HG03354 (cell line): ENCODE data around the gene MYO10.
"Not testable (repeated sequence)": the region's sequence is repeated elsewhere in the genome, so short reads cannot be mapped to it uniquely, and the experiment has no call there.

Experiments
- ATAC-seq: cut with Tn5 transposase; IDR thresholded peaks from one replicate; pipeline ENCODE4 v1.9.1; 2021; ENCODE audit warnings: mild to moderate bottlenecking; ENCODE audit not compliant: unreplicated experiment, poor library complexity, severe bottlenecking

Gene MYO10

DNA sequence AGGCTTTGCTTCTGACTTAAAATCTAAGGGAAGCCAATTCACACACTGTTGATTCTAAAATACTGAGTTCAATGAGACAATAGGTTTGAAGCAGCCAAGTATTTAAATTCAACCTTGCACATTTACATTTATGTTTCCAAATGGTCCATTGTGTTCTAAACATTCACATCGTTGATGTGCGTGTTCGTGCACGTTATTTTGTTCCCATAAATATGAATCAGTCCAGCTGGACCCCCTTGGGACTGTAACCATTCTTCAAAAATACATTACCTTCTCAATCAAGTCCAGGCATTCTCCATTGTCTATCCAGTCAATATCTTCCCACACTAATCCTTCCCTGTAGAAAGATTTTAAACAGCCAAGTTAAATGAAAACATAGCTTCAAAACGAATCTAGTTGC is 172.9 kb downstream of the MYO10 start:
- ATAC-seq = no peak

DNA sequence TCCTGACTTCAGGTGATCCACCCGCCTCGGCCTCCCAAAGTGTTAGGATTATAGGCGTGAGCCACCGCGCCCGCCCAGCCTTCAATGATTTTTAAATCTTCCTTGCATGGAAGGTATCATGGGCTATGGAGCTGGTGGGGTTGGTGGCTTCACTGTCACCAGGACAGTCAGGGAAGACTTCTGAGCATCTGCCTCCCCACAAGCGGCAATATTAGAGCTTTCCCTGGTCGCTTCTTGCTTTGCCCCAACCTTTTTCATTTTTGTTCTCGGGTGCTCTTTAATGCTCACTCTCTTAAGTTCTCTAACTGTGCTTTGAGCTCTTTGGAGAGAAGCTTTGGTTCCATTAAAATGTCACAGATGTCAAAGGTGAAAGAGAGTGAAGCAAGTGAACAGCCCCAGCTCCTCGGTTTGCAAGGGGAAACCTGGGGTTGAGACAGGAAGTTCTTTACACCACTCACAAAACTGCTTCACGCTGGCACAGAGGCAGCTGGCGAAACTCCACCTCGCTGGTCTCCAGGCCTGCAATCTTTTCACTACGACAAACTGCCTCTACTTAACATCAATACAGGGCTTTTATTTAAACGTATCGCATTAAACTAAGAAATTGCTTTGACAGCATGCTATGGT is 176.8 kb downstream of the MYO10 start:
- peak; percentile 99 for ATAC-seq

GRCh38 chr5:16757989-16758501 is 178.0 kb downstream of the MYO10 start:
- ATAC-seq = no peak

DNA sequence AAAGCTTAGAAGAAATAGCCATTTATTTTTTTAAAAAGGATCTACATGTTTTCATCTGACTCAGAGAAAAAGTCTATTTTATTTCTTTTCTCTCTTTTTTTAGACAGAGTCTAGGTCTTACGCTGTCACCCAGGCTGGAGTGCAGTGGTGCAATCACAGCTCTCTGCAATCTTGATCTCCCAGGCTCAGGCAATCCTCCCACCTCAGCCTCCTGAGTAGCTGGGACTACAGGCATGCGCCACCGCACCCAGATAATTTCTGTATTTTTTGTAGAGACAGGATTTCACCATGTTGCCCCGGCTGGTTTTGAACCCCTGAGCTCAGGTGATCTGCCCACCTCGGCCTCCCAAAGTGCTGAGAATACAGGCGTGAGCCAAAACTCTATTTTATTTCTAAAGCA is 178.5 kb downstream of the MYO10 start:
- not testable (repeated sequence) for ATAC-seq

DNA sequence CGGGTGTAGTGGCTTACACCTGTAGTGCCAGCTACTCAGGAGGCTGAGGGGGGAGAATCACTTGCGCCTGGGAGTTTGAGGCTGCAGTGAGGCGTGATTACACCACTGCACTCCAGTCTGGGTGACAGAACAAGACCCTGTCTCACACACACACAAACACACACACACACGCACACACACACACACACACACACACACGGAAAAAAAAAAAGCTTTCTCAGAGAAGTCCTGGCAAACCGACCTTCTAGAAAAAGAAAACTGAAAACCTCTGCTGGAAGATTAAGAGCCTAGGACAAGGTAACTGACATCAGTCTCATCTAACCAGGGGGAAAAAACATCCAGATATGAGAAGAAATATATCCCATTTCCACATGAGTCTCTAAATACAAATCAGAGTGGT is 178.9 kb downstream of the MYO10 start:
- no peak for ATAC-seq

GRCh38 chr5:16756692-16757091 is 179.4 kb downstream of the MYO10 start:
- ATAC-seq = no peak

- ATAC-seq = no peak
Measured at GRCh38 chr5:16755641-16756040, 180.4 kb downstream of the MYO10 start.

GRCh38 chr5:16754601-16755000 is 181.5 kb downstream of the MYO10 start:
- no peak for ATAC-seq

GRCh38 chr5:16754086-16754485 is 182.0 kb downstream of the MYO10 start:
- ATAC-seq = no peak

DNA sequence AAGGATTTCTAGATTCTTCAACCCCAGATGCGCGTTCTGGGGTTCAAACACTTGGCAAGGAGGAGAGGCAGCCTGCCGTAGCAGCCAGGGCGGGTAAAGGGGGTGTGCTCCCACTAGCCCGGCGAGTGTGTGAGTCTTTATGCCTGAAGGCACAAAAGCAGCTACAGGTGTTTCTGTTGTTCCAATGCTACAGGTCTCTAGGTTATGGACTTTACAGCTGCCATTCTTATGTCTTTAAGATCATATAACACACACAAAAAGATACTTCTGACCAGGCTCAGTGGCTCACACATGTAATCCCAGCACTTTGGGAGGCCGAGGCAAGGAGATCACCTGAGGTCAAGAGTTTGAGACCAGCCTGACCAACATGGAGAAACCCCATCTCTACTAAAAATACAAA is 185.6 kb downstream of the MYO10 start:
- no peak for ATAC-seq

DNA sequence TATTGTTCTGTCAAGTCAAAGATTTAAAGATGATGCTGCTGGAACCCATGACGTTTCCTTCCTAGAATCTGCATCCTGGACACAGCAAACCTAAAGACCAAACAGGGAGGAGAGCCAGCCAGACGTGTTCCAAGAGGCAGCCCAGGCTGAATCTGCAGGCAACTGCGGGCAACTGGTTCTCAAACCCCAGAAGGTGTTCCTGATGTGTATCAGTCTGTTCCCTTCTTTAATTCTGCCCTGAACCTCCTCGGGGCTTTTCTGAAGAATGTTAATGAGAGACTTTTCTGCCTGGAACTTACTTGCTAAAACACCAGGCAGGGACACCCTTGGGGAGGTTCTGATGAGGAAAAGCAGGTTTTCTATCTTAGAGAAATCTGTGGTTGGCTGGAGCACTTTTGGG is 186.5 kb downstream of the MYO10 start:
- ATAC-seq = no peak

DNA sequence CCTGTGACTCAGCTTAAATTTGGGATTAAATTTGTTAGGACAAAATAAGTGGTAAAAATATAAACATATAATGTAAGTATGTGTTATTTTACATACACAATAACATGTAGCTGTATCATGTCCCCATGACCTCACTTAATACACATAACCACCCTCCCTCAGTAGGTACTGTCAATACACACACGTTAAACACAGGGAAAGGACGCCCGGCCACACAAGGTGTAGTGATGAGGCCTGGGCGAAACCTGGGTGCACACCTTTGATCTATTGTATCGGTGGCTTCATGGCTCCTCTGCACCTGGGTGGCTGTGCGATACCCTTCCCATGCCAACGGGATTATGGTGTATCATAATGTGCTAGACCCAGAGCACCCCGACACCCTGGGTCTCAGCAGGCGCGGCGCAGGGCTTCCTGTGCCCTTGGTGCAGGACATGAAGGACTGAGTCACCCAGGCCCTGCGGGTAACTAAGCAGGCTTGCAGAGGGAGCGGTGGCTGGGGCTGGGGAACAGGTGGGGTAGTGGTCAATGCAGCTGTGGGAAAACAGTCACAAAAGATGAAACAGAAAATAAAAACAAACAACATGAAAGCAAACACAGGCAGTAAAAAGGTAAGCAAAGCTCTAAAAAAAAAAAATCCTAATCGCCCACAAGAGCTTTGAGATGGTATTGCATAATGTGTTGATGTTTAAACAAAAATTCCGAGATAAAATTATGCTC is 191.8 kb downstream of the MYO10 start:
- no peak for ATAC-seq

GRCh38 chr5:16742938-16743337 is 193.2 kb downstream of the MYO10 start:
- ATAC-seq = no peak

DNA sequence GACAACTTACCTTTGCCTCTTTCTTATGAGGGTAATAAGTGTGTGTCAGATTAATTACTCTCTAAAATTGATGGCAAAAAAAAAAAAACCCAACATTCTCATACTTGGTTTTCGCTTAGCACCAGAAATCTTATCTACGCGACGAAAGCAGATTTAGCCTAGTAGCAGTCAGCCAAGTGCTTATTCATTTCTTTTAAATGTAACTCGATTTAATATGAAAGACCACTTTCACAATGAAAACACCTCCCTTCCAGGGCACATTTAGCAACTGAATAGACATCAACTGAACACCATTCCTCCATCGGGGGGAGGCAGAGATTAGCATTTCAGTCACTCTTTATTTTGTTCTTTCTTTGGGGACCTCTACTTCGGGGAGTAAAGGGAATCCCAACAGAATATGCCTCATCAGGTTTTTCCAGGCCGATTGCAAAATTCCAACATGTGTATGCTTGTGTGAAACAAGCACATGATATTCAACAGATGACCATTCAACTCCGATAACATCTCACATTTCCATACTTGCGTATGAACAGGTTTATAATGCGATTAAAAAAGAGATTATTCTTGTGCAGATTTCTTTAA is 195.2 kb downstream of the MYO10 start:
- no peak for ATAC-seq

DNA sequence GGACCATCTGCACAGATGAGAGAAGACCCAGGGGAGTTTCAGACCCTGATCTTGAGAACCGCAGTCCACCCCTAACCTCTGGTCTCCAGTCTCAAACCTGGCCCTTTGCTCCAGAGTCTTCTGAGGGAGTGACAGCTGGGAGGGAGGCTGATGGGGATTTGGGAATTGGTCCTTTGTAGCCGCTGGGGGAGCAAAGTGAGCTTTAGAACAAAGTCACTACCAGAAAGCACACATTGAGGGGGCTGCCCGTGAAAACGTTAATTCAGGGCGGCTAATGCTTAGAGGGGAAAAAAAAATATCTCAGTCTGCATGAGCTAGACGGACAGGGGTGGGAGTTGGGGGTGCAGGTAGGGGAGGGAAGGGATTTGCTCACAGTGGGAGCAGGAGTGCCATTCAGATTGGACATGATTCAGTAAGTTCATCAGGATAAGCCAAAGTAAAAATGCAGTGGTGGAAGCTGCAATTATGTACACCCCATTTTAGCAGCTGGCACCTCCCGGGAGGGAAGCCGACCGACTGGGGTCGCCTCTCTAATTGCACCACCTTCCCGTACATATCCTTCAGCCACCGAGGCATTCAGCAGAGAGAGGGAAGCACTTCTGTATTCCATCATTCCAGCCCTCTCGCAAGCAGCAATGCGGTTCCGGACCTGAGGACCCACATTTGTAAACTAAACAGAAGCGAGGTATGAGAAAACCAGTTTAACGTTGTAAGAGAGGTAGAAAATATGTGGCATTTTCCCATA is 195.8 kb downstream of the MYO10 start:
- ATAC-seq = no peak

DNA sequence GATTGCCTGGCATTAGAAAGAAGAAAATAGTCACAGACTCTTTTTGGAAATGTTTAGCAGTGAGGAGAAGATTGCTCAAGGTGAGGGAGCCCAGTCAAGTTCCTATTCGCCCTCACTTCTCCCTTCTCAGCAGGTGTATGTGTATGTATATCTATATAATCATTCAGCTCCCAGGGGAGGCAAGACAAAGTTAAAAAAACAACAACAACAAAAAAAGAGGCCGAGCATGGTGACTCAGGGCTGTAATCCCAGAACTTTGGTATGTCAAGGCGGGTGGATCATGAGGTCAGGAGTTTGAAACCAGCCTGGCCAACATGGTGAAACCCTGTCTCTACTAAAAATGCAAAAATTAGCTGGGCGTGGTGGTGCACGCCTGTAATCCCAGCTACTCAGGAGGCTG is 197.7 kb downstream of the MYO10 start:
- ATAC-seq = not testable (repeated sequence)

- no peak for ATAC-seq
Measured at GRCh38 chr5:16737620-16738364, 198.3 kb downstream of the MYO10 start.

GRCh38 chr5:16737209-16737608 is 198.9 kb downstream of the MYO10 start:
- ATAC-seq = no peak

- no peak for ATAC-seq
Measured at GRCh38 chr5:16736158-16736995, 199.7 kb downstream of the MYO10 start.
